HL-60 (cell line): ENCODE measurements around the gene SPAG9.

ENCODE experiments used
- DNase-seq, 2 experiments: peaks; one replicate each; pipeline ENCODE4 v3.0.0-alpha.2; 2010 to 2020; ENCODE audit warnings: low read depth in 1 of 2, low spot score in 1 of 2
- H3K27ac ChIP-seq: fragments of 250-450 bp; sonication (Bioruptor Pico); replicated peaks from 2 replicates; pipeline ENCODE4 v1.5.1; 2020; ENCODE audit warnings: mild to moderate bottlenecking, moderate library complexity
- H3K27me3 ChIP-seq: fragments of 250-450 bp; sonication (Bioruptor Pico); 2 replicates; pipeline ENCODE4 v1.5.1; 2021; ENCODE audit warnings: mild to moderate bottlenecking, moderate library complexity; ENCODE audit not compliant: insufficient read depth, poor library complexity, severe bottlenecking
- H3K4me3 ChIP-seq: replicated peaks from 2 replicates; pipeline ENCODE4 v1.5.1; 2011; ENCODE audit warnings: mild to moderate bottlenecking, control low read depth, low read length; ENCODE audit not compliant: insufficient read depth
- CTCF ChIP-seq: IDR thresholded peaks from one replicate; pipeline ENCODE4 v1.5.1; 2011; ENCODE audit warnings: low read length, control low read depth, inconsistent platforms; ENCODE audit not compliant: insufficient read depth
- GABPA ChIP-seq: IDR thresholded peaks from 2 replicates; pipeline ENCODE4 v1.6.1; 2012; ENCODE audit warnings: low read depth
- POLR2AphosphoS5 ChIP-seq: IDR thresholded peaks from 2 replicates; pipeline ENCODE4 v1.6.1; 2012; ENCODE audit warnings: low read depth
- REST ChIP-seq: IDR thresholded peaks from 2 replicates; pipeline ENCODE4 v1.6.1; 2012; ENCODE audit warnings: low read depth; ENCODE audit not compliant: insufficient replicate concordance
- SPI1 ChIP-seq: IDR thresholded peaks from 2 replicates; pipeline ENCODE4 v1.6.1; 2012; ENCODE audit warnings: low read depth, mild to moderate bottlenecking, borderline replicate concordance

The SPAG9 gene

GRCh38 chr17:50956750-50957523 lies 163.7 kb downstream of the SPAG9 start:
- TF ChIP-seq SPI1 (no peak), POLR2AphosphoS5 (no peak), CTCF (peak; percentile 80)
- Histone ChIP-seq H3K27me3 (no peaks in the 10 kb centered on the region), H3K27ac (no peak overlapping the region), H3K4me3 (no peak overlapping the region)
- DNase-seq = peak; percentile 38 to 59

- DNase-seq = no peak
- Histone ChIP-seq H3K27me3 (no peaks in the 10 kb centered on the region), H3K4me3 (no peak overlapping the region), H3K27ac (no peak overlapping the region)
- TF ChIP-seq GABPA (no peak), CTCF (no peak), REST (no peak), SPI1 (no peak), POLR2AphosphoS5 (no peak)
Measured at GRCh38 chr17:50956409-50956749, 164.3 kb downstream of the SPAG9 start.

- DNase-seq = no peak
- Histone ChIP-seq H3K27me3 (no peaks in the 10 kb centered on the region), H3K4me3 (no peak overlapping the region), H3K27ac (no peak overlapping the region)
- TF ChIP-seq GABPA (no peak), CTCF (no peak), REST (no peak), POLR2AphosphoS5 (no peak), SPI1 (no peak)
Measured at GRCh38 chr17:50955667-50956120, 165.0 kb downstream of the SPAG9 start.

GRCh38 chr17:50955160-50955559 lies 165.5 kb downstream of the SPAG9 start:
- no peak for TF ChIP-seq SPI1
- TF ChIP-seq CTCF = no peak
- Histone ChIP-seq H3K27me3 (no peaks in the 10 kb centered on the region), H3K27ac (no peak overlapping the region), H3K4me3 (no peak overlapping the region)
- DNase-seq = no peak
